GM12872 (cell line): Measurements from ENCODE around the gene ZXDB.

Experiments
- TF ChIP-seq, protein P1 (sequence below): IDR thresholded peaks from 3 replicates; pipeline ENCODE4 v1.5.1; 2011; ENCODE audit warnings: low read depth, mild to moderate bottlenecking, low read length, moderate library complexity; ENCODE audit not compliant: insufficient read depth

Gene ZXDB

GRCh38 chrX:57643698-57644097, 51.9 kb downstream of the ZXDB start:
- TF ChIP-seq, protein P1, sequence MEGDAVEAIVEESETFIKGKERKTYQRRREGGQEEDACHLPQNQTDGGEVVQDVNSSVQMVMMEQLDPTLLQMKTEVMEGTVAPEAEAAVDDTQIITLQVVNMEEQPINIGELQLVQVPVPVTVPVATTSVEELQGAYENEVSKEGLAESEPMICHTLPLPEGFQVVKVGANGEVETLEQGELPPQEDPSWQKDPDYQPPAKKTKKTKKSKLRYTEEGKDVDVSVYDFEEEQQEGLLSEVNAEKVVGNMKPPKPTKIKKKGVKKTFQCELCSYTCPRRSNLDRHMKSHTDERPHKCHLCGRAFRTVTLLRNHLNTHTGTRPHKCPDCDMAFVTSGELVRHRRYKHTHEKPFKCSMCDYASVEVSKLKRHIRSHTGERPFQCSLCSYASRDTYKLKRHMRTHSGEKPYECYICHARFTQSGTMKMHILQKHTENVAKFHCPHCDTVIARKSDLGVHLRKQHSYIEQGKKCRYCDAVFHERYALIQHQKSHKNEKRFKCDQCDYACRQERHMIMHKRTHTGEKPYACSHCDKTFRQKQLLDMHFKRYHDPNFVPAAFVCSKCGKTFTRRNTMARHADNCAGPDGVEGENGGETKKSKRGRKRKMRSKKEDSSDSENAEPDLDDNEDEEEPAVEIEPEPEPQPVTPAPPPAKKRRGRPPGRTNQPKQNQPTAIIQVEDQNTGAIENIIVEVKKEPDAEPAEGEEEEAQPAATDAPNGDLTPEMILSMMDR, result no peak

GRCh38 chrX:57647020-57647419, 55.2 kb downstream of the ZXDB start:
- TF ChIP-seq, protein P1, result no peak
